Left ventricle myocardium inferior (tissue), 1 donor: ENCODE measurements around the gene CHADL. TPM values are rescaled to one million over a fixed set of nuclear protein-coding genes. Genes with fewer than 3 reads are reported as not detected.
"Not testable (repeated sequence)": the region's sequence is repeated elsewhere in the genome, so short reads cannot be mapped to it uniquely, and the experiment has no call there.

ENCODE experiments used
- DNase-seq: peaks from one replicate; pipeline ENCODE4 v3.0.0-alpha.2; 2020
- H3K27ac ChIP-seq: fragments of 200-600 bp; replicated peaks from 2 replicates; pipeline ENCODE4 v1.8.0; 2021
- H3K27me3 ChIP-seq: fragments of 200-600 bp; 2 replicates; pipeline ENCODE4 v1.8.0; 2021; ENCODE audit warnings: low read depth
- H3K36me3 ChIP-seq: fragments of 200-600 bp; 2 replicates; pipeline ENCODE4 v1.8.0; 2021
- H3K4me1 ChIP-seq: fragments of 200-600 bp; 2 replicates; pipeline ENCODE4 v1.8.0; 2021
- H3K4me3 ChIP-seq: fragments of 200-600 bp; 2 replicates; pipeline ENCODE4 v1.8.0; 2021; ENCODE audit warnings: mild to moderate bottlenecking, moderate library complexity
- H3K9me3 ChIP-seq: fragments of 200-600 bp; replicated peaks from 2 replicates; pipeline ENCODE4 v1.8.0; 2021
- CTCF ChIP-seq: fragments of 200-600 bp; IDR thresholded peaks from 2 replicates; pipeline ENCODE4 v1.8.0; 2021; ENCODE audit warnings: antibody characterized with exemption, mild to moderate bottlenecking, borderline replicate concordance
- intact Hi-C: fragments of 100-400 bp; cut with micrococcal nuclease; formaldehyde crosslinking; loops from one replicate; pipeline ENCODE4 v1.11.0; 2022
- microRNA-seq: library from miRNA; unstranded; fragments of <30 nt; microRNA quantifications from one replicate; pipeline ENCODE4 v1.2.0, GENCODE V29; 2020
- total RNA-seq: library from RNA; stranded (reverse); fragmentation: NEBNext Ultra II Directional; extraction: Animal tissue kit (Norgen Biotek cat#: 25700); gene quantifications from one replicate; pipeline ENCODE4 v1.2.1, GENCODE V29; 2021
- donor health status: DM: no; HTN: yes; CAD: no; lungs with severe emphysema.

CHADL gene
- total RNA-seq, 1 donor from 2014 or later = 10.3 TPM

- intact Hi-C loops = no loop called here
- Histone ChIP-seq H3K36me3 (peaks cover 42% of the 10 kb centered on the region), H3K4me3 (no peak overlapping the region), H3K4me1 (peaks cover 34% of the 10 kb centered on the region), H3K9me3 (no peaks in the 10 kb centered on the region), H3K27me3 (no peaks in the 10 kb centered on the region), H3K27ac (no peak overlapping the region)
- TF ChIP-seq CTCF = no peak
- DNase-seq = no peak
Measured at GRCh38 chr22:41180926-41181325, 59.8 kb downstream of the CHADL start.

GRCh38 chr22:41180362-41180761, 60.4 kb downstream of the CHADL start:
- H3K27ac ChIP-seq, H3K9me3 ChIP-seq, intact Hi-C loops, DNase-seq, H3K27me3 ChIP-seq, H3K4me3 ChIP-seq: not testable (repeated sequence)
- Histone ChIP-seq H3K4me1 (peaks cover 39% of the 10 kb centered on the region), H3K36me3 (peaks cover 46% of the 10 kb centered on the region)

Small RNAs within 50 kb of the gene (microRNA-seq; reads per million reads assigned to microRNA genes)
- not detected for gene MIR6889

Other genes with a start within 250 kb of the CHADL start
- 26.2 TPM for gene EP300, start 148.3 kb downstream of the CHADL start, total RNA-seq
- 15.2 TPM for gene L3MBTL2, start 35.6 kb downstream of the CHADL start, total RNA-seq
- 36.4 TPM for gene RANGAP1, start 45.3 kb upstream of the CHADL start, total RNA-seq
- gene ZC3H7B, start 60.6 kb upstream of the CHADL start, total RNA-seq = 39.1 TPM
- 20.1 TPM for gene TEF, start 141.0 kb upstream of the CHADL start, total RNA-seq
- 63.6 TPM for gene TOB2, start 205.9 kb upstream of the CHADL start, total RNA-seq
- 23.9 TPM for gene PHF5A, start 227.8 kb upstream of the CHADL start, total RNA-seq
- gene ACO2, start 228.2 kb upstream of the CHADL start, total RNA-seq = 851 TPM